HG02884 (cell line): ENCODE data around the gene SYT1.
"Not testable (repeated sequence)": the region's sequence is repeated elsewhere in the genome, so short reads cannot be mapped to it uniquely, and the experiment has no call there.

Experiments
- ATAC-seq: cut with Tn5 transposase; IDR thresholded peaks from one replicate; pipeline ENCODE4 v1.9.1; 2021; ENCODE audit warnings: mild to moderate bottlenecking, moderate library complexity; ENCODE audit not compliant: unreplicated experiment

The SYT1 gene

DNA sequence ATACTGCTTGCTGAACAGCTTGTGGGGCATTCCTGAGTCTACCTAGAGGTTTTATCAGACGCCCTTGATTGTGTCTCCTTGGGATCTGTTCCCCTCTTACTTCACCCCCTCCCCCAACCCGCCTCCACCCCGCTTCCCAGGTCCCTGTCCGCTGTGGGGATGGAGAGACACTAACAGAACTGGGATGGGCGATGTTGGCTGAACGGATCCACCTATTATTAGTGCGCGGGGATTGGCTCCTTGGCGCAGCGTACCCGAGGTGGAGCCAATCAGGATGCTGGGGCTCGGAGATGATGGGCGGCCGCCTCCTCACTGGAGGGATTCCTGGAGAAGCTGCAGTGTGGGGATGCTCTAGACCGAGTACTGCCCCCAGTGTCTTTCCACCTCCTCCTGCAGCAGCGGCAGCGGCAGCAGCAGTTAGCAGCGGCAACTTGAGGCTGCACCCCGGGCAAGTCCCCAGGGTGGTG is at the start of gene SYT1:
Gene SYT1, plus strand, starts transcription at position 372 of the 467 bp plus-strand sequence.
- no peak for ATAC-seq

DNA sequence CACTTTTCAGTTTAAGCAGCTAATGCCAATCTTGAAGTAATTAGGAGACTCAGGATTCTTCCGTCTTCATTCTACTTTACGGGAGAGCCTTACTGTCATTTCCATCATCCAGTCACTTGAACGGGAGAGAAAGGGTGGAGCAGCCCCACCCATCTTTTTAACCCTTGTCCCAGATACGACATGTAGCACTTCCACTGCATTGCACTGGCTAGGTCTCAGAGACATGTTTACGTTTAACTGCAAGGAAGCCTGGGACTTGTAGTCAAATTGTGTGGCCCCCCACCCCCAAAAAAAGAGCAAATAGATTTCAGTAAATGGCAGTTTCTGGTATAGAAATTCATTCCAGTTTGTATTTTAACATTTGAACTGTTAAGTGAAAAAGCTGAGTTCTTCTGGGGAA is 46.1 kb upstream of the SYT1 start:
- no peak for ATAC-seq

DNA sequence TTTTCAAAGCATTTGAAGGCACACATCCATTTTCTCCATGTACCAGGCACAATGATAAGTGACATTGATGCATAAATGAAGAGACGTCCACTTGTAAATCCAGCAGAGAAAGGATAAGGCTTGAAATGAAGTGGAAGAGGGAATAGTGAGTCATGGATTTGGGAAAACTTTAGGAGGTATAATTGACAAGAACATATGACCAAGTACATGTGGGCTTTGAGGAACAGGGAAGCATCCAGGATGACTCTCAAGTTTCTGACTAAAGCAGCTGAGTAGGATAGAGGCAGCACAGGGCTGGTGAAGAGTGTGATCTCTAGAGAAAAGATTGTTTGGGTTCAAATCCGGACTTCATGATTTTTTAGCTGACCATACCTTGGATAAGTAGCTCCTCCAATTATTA is 43.6 kb upstream of the SYT1 start:
- ATAC-seq, result no peak

DNA sequence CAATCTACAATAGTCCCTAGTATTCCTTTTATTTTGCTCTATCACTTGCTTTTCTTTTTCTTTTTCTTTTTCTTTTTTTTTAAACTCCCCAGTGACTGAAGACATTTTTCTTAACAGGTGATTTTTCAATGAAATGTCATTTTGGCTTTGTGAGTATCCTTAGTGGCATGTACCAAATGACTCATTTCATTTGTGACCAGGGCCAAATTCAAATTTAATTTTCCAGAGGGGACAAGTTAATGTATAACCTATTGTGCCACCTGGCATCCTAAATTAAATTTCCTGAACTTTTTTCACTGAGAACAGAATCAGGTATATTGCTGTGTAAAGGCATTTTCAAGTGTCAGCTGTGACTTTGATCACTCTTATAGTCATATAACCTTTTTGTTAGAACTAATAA is 39.7 kb upstream of the SYT1 start:
- no peak for ATAC-seq

DNA sequence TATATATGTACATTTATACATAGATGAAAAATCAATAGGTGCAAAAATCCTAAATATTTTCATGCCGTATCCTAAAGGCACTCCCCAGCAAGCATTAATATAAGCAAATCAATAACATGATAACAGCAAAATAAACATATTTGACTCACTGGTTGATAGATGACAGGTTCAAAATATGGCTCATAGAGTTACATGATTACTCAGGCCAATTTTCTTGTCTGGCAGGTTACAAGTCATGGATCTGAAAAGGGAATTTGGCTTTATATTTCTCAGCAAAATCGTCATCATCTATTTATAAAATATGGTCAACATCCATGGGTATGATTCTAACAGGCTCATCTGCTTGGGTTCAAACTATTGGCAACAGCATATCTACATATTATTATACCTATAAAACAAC is 34.9 kb upstream of the SYT1 start:
- no peak for ATAC-seq

DNA sequence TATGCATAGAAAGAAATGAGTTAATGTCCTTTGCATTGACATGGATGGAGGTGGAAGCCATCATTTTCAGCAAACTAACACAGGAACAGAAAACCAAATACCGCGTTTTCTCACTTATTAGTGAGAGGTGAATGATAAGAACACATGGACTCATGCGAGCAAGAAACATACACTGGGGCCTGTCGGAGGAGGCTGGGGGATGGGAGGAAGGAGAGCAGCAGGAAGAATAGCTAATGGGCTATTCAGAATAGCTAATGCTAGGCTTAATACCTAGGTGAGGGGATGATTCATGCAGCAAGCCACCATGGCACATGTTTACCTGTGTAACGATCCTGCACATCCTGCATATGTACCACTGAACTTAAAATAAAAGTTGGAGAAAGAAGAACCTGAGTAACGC is 29.1 kb upstream of the SYT1 start:
- no peak for ATAC-seq

DNA sequence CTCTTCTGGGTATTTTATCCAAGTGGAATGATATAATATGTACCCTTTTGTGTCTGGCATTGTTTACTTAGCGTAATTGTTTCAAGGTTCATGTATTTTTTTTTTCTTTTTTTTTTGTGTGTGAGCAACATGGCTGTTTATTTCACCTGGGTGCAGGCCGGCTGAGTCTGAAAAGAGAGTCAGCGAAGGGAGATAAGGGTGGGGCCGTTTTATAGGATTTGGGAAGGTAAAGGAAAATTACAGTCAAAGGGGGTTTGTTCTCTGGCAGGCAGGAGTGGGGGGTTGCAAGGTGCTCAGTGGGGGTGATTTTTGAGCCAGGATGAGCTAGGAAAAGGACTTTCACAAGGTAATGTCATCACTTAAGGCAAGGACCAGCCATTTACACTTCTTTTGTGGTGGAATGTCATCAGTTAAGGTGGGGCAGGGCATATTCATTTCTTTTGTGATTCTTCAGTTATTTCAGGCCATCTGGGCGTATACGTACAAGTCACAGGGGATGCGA is 24.0 kb upstream of the SYT1 start:
- ATAC-seq, result not testable (repeated sequence)

DNA sequence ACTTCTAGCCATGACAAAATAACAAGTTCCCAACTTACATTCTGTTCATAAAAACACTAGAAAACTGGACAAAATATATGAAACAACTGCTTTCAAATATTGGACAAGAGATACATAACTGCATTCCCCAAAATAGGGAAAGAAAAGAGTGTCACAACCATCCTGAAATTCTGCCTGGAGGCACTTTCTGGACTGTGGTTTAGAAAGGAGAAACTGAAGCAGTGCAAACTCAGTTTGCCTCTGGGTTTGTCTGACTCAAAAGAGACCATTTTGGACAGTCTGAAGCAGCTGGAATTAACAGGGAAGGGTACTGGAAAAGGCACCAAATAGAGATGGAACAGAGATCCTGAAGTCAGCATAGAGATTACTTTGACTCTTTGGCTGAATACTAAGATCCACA is 11.3 kb upstream of the SYT1 start:
- no peak for ATAC-seq

DNA sequence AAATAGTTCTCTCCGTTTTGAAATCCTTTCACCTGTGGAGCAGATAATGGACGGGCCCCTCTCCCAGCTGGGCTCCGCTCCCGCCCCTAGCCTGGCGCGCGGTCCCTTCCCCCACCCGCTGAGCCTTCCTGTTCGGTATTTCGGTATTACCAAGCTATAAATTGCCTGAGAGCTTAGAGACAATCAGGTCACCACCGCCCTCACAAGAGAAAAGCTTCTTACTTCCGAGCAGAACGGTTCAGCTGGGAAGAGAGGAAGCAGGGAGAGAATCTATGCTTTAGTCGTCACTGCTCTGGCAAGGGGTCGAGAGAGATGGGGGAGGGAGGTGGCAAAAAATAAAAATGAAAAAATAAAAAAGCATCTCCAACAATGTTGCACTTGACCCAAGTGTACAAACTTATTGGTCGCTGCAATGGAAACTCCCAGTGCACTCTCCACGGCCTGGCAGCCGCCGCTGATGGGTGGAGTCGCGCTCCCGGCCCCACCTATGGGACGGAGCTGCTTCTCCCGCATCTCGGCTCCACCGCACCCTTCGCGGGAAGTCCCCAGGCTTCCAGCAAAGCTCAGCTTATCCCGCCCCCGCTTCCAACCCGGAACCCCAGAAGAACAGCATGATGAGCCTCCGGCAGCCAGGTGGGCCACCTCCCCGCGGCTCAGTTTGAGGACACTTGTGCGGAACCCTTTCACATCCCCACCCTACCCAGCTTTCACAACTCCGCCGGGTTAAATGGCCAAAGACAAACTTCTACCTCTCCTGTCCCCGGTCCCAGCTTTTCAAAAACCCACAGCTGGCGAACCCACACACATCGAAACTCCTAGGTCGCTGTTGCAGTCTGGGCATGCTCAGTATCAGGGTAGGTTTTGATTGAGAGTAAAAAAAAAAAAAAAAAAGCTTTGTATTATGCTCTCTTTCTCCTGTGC is 832 bp upstream of the SYT1 start:
- ATAC-seq, result peak; percentile 43

DNA sequence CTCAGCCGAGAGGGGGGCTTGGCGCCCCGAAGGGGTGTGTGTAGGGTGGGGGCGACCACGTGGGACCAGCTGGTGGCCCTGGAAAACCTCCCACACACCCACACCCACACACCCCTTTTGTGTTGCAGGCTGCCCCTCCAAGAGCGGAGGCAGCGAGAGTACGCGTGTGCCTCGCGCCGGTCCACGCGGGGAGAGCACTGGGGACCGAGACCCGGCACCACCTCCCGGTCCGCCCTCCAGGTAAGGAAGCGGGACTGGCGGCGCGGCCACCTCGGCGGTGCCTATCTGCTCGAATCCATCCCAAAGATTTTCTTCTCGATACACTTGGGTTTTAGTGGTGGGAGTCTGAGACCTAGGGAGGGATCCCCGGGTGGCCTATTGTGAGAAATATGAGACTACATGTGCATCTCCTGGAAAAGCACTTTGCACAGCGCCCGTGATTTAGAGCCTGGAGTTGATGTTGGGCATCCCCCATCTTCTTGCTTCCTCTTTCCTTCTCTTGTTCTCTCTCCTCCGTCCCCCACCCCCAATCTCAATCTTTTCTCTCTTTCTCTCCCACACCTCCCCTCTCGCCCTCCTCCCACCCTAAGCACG is 393 bp downstream of the SYT1 start:
- no peak for ATAC-seq

DNA sequence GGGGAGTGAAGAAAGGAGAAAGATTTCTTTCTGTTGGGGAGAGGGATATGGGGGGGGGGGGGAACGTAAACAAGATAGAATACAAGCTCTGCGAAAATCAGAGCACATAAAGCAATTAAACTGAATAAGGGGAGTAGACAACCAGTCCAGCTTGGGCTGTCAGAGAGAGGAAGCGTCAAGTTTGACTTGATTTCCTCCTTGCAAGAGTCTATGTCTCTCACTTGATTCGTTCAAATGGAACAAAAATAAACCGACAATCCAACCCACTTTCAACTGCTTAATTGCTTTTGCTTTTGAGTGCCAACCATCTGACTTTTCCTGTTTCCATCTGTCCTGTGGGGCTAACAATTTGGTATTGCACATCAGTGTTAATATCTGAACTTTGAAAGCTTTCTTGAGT is 942 bp downstream of the SYT1 start:
- ATAC-seq, result no peak

DNA sequence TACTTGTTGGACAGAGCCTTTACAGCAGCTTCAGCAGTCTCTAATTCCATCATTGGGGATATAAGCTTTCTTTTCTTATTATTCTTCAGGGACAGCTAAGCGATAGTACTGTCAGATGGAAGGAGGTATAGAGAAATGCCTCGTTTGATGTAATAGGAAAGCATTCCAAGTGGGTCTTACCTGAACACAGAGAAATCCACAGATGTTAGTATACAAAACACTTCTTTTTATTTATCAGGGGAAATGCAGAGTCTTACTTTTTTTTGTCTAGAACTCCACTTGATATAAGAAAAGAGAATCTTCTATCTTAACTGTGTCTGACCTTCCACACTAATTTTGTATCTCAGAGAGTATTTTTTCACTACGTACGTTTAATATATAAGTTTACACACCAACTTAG is 1.9 kb downstream of the SYT1 start:
- no peak for ATAC-seq

DNA sequence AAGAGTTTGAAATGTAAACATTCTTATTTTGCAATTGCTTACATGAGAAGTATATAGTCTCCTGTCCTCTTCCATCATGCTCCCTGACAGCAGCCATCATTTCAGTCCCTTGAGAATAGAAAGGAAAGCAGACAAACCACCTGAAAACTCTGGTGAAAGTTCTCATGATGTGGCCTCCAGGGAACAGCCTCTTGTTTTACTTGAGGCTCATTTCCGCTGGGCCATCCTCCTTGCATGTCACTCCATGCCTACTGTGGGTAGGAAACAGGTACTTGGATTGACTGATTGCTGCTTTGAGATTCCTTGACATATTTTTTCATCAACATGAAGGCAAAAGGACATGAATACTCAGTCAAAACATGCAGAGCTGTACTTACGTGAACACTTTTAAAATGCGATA is 6.0 kb downstream of the SYT1 start:
- no peak for ATAC-seq

DNA sequence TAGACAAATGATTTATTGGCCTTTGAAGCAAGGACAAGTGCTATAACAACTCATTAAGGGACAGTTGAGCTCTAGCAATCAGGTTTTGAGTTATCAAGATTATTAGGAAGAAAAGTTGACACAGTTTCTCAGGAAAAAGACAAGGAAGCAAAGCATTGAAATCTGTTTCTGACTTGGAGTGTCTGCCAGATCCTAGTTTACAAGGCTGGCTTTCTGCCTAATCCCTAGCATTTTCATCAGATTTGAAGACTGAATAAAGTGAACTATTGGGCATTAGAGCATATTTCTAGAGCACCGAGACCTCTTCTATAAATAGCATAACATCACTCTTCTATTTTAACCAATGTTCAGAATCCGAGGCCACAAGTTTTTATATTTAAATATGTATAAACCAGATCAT is 7.0 kb downstream of the SYT1 start:
- no peak for ATAC-seq

DNA sequence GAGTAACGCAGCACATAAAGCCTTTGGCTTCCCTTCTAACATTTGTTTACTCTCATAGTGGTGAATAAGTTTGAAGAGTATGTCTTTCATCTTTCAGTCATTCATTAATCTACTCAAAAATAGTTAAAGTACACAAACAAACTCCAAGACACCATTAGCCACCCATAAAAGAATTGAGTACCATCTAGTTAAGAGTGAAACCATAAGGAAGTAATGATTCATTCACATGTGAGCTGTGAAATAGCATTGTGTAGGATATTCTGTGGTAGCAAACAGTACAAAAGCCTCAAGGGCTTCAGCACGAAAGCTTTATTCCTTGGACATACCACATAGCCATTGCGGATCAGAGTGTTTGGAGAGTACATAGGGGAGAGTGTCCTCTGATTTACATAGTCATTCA is 13.9 kb downstream of the SYT1 start:
- no peak for ATAC-seq

DNA sequence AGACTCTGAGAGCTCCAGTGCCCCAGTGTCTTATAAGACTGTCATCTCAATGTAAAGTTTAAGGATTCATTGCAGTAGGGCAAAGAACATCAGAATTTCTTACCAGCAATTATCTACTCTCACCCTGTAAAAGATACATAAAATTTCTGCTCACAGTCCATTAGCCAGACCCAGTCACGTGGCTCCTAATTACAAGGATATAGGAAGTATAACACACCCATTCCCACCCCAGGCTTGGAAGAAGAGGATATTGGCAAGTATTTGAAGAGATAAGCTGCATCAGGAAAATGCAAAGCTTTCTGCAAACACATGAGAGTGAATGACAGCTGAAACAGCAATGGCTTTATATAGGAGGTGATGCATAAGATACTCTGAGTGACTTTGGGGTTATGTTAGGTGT is 14.3 kb downstream of the SYT1 start:
- ATAC-seq, result no peak

DNA sequence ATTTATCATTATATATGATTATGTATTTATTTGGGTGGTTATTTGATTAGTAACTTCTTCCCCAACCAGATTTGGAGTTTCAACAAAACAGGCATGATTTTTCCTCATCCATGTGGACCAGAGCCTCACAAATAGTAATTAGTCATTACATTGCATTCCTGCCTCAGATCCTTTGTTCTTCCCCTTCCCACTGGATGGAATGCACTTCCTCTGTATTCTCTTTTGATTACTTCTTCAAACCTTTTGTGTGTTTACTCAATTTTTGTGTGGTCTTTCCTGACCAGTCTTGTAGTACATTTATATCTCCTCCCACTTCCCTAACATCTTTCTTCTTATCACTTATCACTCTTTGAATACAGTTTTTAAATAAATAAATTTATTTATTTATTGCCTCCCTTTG is 15.5 kb downstream of the SYT1 start:
- ATAC-seq, result no peak

DNA sequence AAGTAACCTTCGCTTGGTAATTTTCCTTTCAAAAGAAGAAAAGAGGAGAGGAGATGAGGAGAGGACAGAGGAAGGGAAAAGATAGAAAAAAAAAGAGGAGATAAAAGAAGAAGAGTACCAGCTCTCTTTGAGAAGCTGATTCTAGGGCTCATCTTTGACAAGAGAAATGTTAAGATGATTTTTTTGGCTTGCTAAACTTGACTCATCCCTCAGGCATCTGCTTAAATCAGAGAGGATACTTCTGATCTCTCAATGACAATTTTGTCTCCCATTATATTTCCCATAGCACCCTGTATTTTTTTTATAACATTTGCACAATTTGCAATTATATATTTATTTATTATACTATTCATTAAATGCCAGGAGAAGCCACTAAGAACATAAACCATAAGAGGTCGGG is 17.1 kb downstream of the SYT1 start:
- no peak for ATAC-seq

DNA sequence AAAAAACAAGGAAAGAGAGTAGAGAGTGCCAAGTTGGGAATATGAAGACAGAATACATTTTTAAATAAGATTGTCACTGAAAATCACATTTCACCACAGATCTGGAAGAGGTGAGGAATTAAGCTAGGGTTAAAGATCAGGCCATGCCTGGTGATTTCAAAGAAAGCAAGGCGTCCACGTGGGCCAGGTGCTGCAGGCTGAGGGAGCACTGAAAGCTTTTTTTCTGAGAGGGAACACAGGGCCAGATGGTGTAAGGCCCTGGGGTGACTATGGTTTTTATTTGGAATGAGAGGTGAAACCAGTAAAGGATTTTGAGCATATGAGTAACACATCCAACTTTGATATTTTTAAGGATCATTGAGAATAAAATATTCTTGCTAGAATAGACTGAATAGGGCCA is 20.9 kb downstream of the SYT1 start:
- ATAC-seq, result no peak

DNA sequence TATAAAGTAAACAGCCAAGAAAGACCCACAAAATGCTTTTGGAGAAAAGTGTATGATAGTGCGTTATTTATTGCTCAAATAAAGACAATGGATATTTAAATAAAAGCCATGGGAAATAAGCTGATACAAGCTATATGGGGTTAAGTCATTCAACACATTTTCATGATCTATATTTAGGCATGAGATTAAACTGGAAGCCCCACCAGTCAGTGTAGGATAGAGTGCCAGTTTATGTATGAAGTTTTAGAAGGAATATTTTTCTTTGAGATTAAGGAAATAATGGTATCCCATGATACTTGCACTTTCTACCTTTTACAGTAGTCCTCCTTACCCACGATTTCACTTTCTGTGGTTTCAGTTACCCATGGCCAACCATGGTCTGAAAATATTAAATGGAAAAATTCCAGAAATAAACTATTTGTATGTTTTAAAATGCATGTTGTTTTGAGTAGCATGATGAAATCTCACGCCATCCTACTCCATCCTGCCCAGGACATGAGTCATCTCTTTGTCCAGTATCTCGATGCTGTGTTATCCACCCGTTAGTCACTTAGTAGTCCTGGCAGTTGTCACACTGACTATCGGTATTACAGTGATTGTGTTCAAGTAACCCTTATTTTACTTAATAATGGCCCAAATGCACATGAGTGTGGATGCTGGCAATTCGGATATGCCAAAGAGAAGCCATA is 22.3 kb downstream of the SYT1 start:
- no peak for ATAC-seq

DNA sequence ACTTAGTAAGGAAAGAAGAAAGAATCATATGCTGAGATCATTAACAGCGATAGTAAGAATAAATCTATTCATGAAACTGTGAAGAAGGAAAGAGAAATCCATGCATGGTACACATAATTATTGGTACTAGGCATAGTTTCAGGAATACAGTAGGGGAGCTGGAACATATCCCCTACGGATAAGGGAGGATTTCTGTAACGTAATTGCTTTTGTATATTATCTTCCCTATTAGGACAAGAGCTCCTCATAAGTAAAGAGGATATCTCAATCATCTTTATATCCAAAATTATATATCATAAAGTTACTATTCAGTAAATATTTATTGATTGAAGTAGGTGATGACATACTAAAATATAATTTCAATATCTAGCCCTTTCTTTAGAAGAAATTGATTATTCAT is 22.9 kb downstream of the SYT1 start:
- no peak for ATAC-seq

DNA sequence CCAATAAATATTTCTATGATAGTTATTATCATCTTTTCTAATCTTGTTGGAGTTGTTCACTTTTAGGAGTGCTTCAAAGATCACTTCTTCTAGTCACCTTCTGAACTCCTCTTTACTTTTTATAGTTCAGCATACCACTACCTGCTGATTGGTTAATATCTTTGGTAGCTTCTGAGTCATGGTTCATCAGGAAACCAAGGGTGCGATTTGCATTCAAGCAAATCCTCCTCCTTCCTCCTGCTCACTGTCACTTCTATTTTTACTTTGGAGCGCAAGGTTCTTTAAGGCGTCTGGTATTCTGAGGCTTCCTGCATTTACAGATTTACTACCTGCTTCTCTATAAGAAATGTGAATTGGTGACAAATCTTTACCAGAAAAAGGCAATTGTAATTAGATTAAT is 24.0 kb downstream of the SYT1 start:
- peak; percentile 94 for ATAC-seq
